ENCODE results near the gene ZNF726. TPM values are rescaled to one million over a fixed set of nuclear protein-coding genes. Genes with fewer than 3 reads are reported as not detected.

ZNF726 gene
- total RNA-seq, 1 experiment from 2014 or later = 0.11 TPM

DNA sequence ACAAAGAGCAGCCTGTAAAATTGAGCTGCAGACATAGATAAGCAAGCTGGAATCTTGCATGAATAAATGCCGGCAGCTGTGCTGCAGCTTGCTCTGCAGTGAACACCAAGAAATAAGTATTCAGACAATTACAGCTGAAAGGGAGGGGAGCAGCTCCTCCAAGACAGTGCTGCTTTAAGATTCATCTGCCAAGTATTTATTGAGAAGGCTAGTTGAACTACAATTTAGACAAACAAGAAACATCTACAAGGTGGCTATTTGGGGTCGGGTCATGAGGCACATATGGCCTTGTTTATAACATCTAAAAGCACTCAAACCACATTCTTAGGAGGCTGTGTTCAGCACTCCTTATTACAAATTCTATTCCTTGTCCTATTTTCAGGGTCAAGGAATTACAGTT, 34.9 kb downstream of the ZNF726 start:
- H3K9me3 Mint-ChIP-seq = peaks cover 90 to 94% of the 10 kb centered on the region in 2 experiments
- H4K91ac ChIP-seq (ENCODE audit: insufficient read length, low read depth, low read length) = no peak overlapping the region
- no peaks in the 10 kb centered on the region for H3K79me2 ChIP-seq (ENCODE audit: insufficient read depth, low read length)
- no peak overlapping the region for H3K4me3 Mint-ChIP-seq
- no peaks in the 10 kb centered on the region for H3K4me1 Mint-ChIP-seq
- no peak overlapping the region for H2BK120ac ChIP-seq (ENCODE audit: low read depth, low read length, poor library complexity, severe bottlenecking)
- no peak overlapping the region for H2AK5ac ChIP-seq (ENCODE audit: insufficient read length, low read length)
- TF ChIP-seq, protein P1, sequence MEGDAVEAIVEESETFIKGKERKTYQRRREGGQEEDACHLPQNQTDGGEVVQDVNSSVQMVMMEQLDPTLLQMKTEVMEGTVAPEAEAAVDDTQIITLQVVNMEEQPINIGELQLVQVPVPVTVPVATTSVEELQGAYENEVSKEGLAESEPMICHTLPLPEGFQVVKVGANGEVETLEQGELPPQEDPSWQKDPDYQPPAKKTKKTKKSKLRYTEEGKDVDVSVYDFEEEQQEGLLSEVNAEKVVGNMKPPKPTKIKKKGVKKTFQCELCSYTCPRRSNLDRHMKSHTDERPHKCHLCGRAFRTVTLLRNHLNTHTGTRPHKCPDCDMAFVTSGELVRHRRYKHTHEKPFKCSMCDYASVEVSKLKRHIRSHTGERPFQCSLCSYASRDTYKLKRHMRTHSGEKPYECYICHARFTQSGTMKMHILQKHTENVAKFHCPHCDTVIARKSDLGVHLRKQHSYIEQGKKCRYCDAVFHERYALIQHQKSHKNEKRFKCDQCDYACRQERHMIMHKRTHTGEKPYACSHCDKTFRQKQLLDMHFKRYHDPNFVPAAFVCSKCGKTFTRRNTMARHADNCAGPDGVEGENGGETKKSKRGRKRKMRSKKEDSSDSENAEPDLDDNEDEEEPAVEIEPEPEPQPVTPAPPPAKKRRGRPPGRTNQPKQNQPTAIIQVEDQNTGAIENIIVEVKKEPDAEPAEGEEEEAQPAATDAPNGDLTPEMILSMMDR (conservative IDR thresholded peaks at IDR 0.05) = no peak
- no peak overlapping the region for H3K23ac ChIP-seq (ENCODE audit: insufficient read length, low read depth, low read length)
- H3K4me2 ChIP-seq (ENCODE audit: insufficient read depth, insufficient read length, low read length) = no peak overlapping the region
- H3K9me3 ChIP-seq (ENCODE audit: control insufficient read depth, low read depth, low read length) = peaks cover 27% of the 10 kb centered on the region
- no peaks in the 10 kb centered on the region for H3K23me2 ChIP-seq (ENCODE audit: insufficient read length, low read depth, low read length, poor library complexity, severe bottlenecking)
- H3K27ac Mint-ChIP-seq = no peak overlapping the region
- no peak for DNase-seq
- H3T11ph ChIP-seq (ENCODE audit: low read length) = no peak overlapping the region
- no peaks in the 10 kb centered on the region for H4K20me1 ChIP-seq (ENCODE audit: control insufficient read depth, insufficient read depth, insufficient read length)
- no peak overlapping the region for H3K18ac ChIP-seq (ENCODE audit: insufficient read length, low read depth, low read length)
- no peak overlapping the region for H2BK20ac ChIP-seq (ENCODE audit: low read depth, low read length, poor library complexity, severe bottlenecking)
- no peak overlapping the region for H2BK15ac ChIP-seq (ENCODE audit: low read depth, low read length)
- H4K8ac ChIP-seq (replicated peaks; ENCODE audit: insufficient read length, low read depth, low read length) = no peak overlapping the region
- H3K4ac ChIP-seq (ENCODE audit: low read depth, low read length) = no peak overlapping the region
- H2BK5ac ChIP-seq (ENCODE audit: insufficient read length, low read length) = no peak overlapping the region
- H3K9ac ChIP-seq (ENCODE audit: extremely low read depth, insufficient read length, low read length) = no peak overlapping the region
- H2BK12ac ChIP-seq (ENCODE audit: insufficient read length, low read depth, low read length) = no peak overlapping the region
- no peak overlapping the region for H2AFZ ChIP-seq (ENCODE audit: low read length)
- no peaks in the 10 kb centered on the region for H3K4me1 ChIP-seq (ENCODE audit: insufficient read depth, low read length)
- H4K5ac ChIP-seq (ENCODE audit: insufficient read length, low read depth, low read length) = no peak overlapping the region
- peaks cover 4 to 20% (median 20%) of the 10 kb centered on the region in 3 experiments for H3K36me3 Mint-ChIP-seq (ENCODE audit: insufficient read depth in 1 of 3, low read depth in 3 of 3)
- H3K14ac ChIP-seq (ENCODE audit: insufficient read depth, low read length) = no peak overlapping the region
- no peaks in the 10 kb centered on the region; the same call in 1 of the 2 replicates for H3K27me3 Mint-ChIP-seq (ENCODE audit: low read depth)
- H3K27ac ChIP-seq (ENCODE audit: insufficient read length, low read depth, low read length) = no peak overlapping the region
- no peak overlapping the region for H3K56ac ChIP-seq (ENCODE audit: insufficient read length, low read depth, low read length)
- WGBS (ENCODE audit: extremely low coverage, insufficient read length, low lambda C conversion rate) = no CpG with 5 or more reads among the region's 2 CpGs
- no peaks in the 10 kb centered on the region for H3K79me1 ChIP-seq (ENCODE audit: insufficient read depth, low read depth, low read length, poor library complexity, severe bottlenecking)
- H3K27me3 ChIP-seq (ENCODE audit: insufficient read depth, low read length) = no peaks in the 10 kb centered on the region
